AG09319 (cell line): Measurements from ENCODE around the gene DNAJA3.

Experiments
- DNase-seq: peaks from one replicate; pipeline ENCODE4 v3.0.0-alpha.2; 2010; ENCODE audit warnings: low read depth; ENCODE audit errors: extremely low read depth
- TF ChIP-seq, protein P1 (sequence below): IDR thresholded peaks from 2 replicates; pipeline ENCODE4 v1.5.1; 2011; ENCODE audit warnings: low read depth, mild to moderate bottlenecking, inconsistent platforms, low read length, moderate library complexity

Gene DNAJA3

GRCh38 chr16:4475880-4476788 lies 50.5 kb downstream of the DNAJA3 start, which contains the start of gene HMOX2:
TSS of gene HMOX2 (plus strand) at chr16:4476398. CDS start at chr16:4505525, 29,127 bp downstream.
- TF ChIP-seq, protein P1, sequence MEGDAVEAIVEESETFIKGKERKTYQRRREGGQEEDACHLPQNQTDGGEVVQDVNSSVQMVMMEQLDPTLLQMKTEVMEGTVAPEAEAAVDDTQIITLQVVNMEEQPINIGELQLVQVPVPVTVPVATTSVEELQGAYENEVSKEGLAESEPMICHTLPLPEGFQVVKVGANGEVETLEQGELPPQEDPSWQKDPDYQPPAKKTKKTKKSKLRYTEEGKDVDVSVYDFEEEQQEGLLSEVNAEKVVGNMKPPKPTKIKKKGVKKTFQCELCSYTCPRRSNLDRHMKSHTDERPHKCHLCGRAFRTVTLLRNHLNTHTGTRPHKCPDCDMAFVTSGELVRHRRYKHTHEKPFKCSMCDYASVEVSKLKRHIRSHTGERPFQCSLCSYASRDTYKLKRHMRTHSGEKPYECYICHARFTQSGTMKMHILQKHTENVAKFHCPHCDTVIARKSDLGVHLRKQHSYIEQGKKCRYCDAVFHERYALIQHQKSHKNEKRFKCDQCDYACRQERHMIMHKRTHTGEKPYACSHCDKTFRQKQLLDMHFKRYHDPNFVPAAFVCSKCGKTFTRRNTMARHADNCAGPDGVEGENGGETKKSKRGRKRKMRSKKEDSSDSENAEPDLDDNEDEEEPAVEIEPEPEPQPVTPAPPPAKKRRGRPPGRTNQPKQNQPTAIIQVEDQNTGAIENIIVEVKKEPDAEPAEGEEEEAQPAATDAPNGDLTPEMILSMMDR, result peak; percentile 30
- DNase-seq, result peak; percentile 77

- TF ChIP-seq, protein P1, result peak; percentile 13
- no peak for DNase-seq
Measured at GRCh38 chr16:4477966-4478365, 52.3 kb downstream of the DNAJA3 start.

- DNase-seq, result no peak
- TF ChIP-seq, protein P1, result no peak
Measured at GRCh38 chr16:4481526-4481925, 55.9 kb downstream of the DNAJA3 start.

DNA sequence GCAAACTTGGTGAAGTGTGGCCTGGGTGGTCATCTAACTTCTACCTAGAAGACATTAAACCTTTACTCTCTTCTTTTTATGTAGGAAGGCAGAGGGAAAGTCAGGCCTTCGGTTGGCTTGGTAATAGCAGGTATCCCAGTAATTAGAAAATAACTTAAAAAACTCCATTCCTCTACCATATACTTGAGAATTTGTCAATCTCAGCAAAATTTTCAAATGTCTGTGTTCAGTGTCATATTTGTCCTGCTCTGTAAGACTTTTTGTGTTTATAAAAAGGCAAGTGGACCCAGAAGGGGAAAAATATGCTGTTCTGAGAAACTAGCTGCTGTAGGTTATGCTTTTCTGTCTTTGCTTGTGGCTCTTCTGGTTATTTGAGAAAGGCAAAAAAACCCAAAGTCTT lies 56.3 kb downstream of the DNAJA3 start:
- no peak for DNase-seq

DNA sequence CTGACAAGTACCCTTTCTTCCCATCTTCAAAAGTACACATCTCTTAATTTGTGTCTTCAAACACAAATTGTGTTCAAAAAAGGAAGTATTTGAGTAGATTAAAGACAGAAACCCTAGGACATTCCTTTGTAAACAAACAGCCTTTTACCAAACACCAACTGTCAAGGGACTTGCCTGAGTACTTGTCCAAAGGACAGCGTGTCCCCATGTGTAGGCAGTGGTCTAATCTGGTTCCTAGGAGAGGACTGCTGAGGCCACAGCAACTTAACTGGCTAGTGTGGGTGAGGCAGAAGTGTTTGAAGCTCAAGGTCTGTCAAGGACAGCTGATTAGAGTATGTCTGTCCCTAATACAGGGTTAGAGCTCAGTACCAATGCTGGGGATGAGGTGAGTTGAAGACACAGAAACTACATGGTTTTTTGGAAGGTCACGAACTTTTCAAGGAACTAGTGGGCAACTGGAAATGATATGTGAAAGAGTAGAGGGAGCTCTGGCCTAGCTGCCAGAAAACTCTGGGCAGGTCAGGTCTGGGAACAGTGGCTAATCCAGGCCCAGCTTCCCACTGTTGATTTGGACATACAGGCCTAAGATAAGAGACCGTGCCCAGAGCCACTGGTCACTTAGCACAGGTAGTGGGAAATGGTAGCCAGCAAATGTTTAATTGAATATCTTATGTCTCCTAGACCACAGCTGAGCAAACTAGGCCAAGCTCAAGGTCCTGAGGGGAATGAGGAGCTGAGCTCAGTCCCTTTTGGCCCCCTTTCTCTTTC lies 60.6 kb downstream of the DNAJA3 start:
- DNase-seq, result no peak
- TF ChIP-seq, protein P1, result no peak

More for the DNA sequence above, 56.3 kb downstream of the DNAJA3 start:
- TF ChIP-seq, protein P1, result no peak

DNA sequence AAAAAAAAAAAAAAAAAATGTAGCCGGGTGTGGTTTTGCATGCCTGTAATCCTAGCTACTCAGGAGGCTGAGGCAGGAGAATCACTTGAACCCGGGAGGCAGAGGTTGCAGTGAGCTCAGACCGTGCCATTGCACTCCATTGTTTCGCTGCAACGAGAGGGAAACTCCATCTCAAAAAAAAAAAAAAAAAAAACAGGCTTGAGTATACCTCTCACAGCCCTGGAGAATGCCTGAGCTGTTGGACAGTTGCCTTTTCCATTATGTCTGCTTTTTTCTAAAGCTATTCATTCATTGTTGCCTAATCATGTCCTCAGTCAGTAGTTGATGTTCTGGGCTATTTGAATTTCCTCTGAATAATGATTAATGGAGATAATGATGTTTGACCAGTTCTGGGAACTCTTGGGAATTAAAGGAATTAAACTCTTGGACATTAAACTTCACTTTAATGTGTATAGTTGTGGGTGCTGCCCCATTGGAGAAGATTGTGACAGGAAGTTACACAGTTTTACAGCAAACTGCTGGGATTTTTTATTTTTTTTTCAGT lies 62.4 kb downstream of the DNAJA3 start:
- TF ChIP-seq, protein P1, result no peak
- no peak for DNase-seq
